SH-SY5Y (cell line): ENCODE measurements around the gene IFNAR1.

Experiments
- GATA2 ChIP-seq: IDR thresholded peaks from 2 replicates; pipeline ENCODE4 v1.6.1; 2011; ENCODE audit warnings: mild to moderate bottlenecking, low read depth, low read length
- GATA3 ChIP-seq: IDR thresholded peaks from 2 replicates; pipeline ENCODE4 v1.6.1; 2011; ENCODE audit warnings: low read depth, mild to moderate bottlenecking, low read length, moderate library complexity

- TF ChIP-seq GATA2 (no peak), GATA3 (no peak)
Observed at GRCh38 chr21:33370305-33370704, 45.5 kb downstream of the IFNAR1 start.
